Measurements from ENCODE around the gene PLEKHG7.
"Not testable (repeated sequence)": the region's sequence is repeated elsewhere in the genome, so short reads cannot be mapped to it uniquely, and the experiment has no call there.

Gene PLEKHG7

DNA sequence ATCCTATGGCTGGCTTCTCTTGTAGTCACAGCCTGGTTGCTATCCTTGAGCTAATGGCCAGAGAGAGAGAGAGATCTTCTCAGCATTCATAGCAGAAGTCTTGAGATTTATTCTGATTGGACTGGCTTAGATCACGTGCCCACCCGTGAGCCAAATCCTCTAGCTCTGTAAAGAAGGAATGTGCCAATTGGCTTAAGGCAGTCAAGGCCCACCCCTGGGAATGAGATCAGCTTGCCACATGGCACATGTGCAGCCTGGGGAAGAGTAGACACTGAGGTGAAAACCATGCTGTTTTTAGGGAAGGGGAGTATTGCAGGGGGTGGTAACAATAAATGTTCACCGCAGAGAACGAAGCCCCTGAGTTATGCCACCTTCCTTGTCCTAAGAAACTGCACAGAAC is 36.3 kb downstream of the PLEKHG7 start:
- no peaks in the 10 kb centered on the region for H3K36me3 ChIP-seq
- no peaks in the 10 kb centered on the region for H3K9me3 ChIP-seq
- no peaks in the 10 kb centered on the region for H3K27me3 ChIP-seq
- no peak overlapping the region for H3K4me3 ChIP-seq (ENCODE audit: low read depth in 1 of 2, low read length in 1 of 2)
- H3K27ac ChIP-seq = no peak overlapping the region
- TF ChIP-seq, protein P1, sequence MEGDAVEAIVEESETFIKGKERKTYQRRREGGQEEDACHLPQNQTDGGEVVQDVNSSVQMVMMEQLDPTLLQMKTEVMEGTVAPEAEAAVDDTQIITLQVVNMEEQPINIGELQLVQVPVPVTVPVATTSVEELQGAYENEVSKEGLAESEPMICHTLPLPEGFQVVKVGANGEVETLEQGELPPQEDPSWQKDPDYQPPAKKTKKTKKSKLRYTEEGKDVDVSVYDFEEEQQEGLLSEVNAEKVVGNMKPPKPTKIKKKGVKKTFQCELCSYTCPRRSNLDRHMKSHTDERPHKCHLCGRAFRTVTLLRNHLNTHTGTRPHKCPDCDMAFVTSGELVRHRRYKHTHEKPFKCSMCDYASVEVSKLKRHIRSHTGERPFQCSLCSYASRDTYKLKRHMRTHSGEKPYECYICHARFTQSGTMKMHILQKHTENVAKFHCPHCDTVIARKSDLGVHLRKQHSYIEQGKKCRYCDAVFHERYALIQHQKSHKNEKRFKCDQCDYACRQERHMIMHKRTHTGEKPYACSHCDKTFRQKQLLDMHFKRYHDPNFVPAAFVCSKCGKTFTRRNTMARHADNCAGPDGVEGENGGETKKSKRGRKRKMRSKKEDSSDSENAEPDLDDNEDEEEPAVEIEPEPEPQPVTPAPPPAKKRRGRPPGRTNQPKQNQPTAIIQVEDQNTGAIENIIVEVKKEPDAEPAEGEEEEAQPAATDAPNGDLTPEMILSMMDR (IDR thresholded peaks at IDR 0.05) = no peak
- no peaks in the 10 kb centered on the region for H3K4me1 ChIP-seq (ENCODE audit: control insufficient read depth in 1 of 2, insufficient read depth in 1 of 2, low read depth in 1 of 2, low read length in 1 of 2)

- no peak overlapping the region for H3K27ac ChIP-seq
- H3K27me3 ChIP-seq = no peaks in the 10 kb centered on the region
- H3K4me3 ChIP-seq (ENCODE audit: low read depth in 1 of 2, low read length in 1 of 2) = no peak overlapping the region
- no peaks in the 10 kb centered on the region for H3K36me3 ChIP-seq
- H3K9me3 ChIP-seq = no peaks in the 10 kb centered on the region
- TF ChIP-seq, protein P1 (IDR thresholded peaks at IDR 0.05) = no peak
- H3K4me1 ChIP-seq (ENCODE audit: control insufficient read depth in 1 of 2, insufficient read depth in 1 of 2, low read depth in 1 of 2, low read length in 1 of 2) = no peaks in the 10 kb centered on the region
These were observed 37.6 kb downstream of the PLEKHG7 start for GRCh38 chr12:92740411-92740810.

DNA sequence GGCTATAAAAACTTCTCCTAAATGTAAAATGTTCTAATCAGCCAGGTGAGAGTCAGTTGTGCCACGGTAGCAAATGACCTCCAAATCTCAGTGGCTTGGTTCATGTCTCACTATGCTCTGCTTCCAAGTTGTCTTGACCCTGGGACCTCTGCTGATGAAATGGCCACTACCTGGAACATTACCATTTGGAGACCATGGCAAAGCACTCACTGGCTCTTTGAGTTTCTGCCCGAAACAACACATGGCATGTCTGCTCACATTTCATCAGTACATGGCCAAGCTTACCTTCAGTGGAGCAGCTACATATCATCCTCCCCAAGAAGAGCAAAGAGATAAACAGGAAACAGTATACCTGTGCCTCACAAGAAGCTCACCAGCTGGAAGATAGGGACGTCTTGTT is 40.2 kb downstream of the PLEKHG7 start:
- Histone ChIP-seq H3K4me3 (ENCODE audit: low read depth in 1 of 2, low read length in 1 of 2) (no peak overlapping the region), H3K4me1 (ENCODE audit: control insufficient read depth in 1 of 2, insufficient read depth in 1 of 2, low read depth in 1 of 2, low read length in 1 of 2) (no peaks in the 10 kb centered on the region), H3K9me3 (no peaks in the 10 kb centered on the region), H3K27ac (no peak overlapping the region), H3K27me3 (no peaks in the 10 kb centered on the region), H3K36me3 (no peaks in the 10 kb centered on the region)
- TF ChIP-seq, protein P1 (IDR thresholded peaks at IDR 0.05) = no peak

DNA sequence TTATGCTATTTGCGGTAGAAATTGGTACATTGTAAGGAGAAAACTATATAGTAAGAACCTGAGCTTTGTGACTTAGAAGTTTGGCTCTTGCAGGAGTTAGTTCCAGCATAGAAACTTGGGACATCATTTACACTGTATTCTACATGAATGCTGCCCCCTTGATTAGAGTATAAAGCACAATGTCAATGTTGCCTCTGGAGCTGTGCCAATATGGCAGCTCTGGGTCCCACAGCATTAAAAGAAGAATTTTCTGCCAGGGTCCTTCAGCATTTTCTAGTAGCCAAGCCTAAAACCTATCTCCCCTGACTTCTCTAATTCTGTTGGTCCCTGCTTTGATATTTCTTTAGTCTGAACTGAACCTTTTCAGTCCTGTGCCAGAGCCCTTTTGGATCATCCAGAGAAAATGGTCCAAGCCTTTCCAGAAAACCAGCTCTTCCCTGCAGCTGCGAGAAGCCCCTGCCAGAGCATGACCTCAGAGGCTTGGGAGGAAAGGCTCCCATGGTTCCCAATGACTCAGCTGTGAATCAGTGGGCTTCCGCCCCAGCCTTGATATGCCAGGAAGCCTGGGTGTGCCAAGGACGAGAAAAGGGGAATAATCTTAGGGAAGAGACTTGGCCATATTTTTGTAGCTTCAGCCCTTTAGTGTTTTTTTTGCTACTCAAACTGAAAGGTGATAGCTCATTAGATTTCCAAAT is 43.2 kb downstream of the PLEKHG7 start:
- Histone ChIP-seq H3K36me3 (no peaks in the 10 kb centered on the region), H3K4me3 (ENCODE audit: low read depth in 1 of 2, low read length in 1 of 2) (no peak overlapping the region), H3K9me3 (no peaks in the 10 kb centered on the region), H3K27me3 (no peaks in the 10 kb centered on the region), H3K4me1 (ENCODE audit: control insufficient read depth in 1 of 2, insufficient read depth in 1 of 2, low read depth in 1 of 2, low read length in 1 of 2) (no peaks in the 10 kb centered on the region), H3K27ac (no peak overlapping the region)
- TF ChIP-seq, protein P1 (IDR thresholded peaks at IDR 0.05) = no peak

GRCh38 chr12:92747151-92747550 is 44.4 kb downstream of the PLEKHG7 start:
- Histone ChIP-seq H3K4me1 (ENCODE audit: control insufficient read depth in 1 of 2, insufficient read depth in 1 of 2, low read depth in 1 of 2, low read length in 1 of 2) (no peaks in the 10 kb centered on the region), H3K27me3 (no peaks in the 10 kb centered on the region), H3K36me3 (no peaks in the 10 kb centered on the region), H3K9me3 (no peaks in the 10 kb centered on the region), H3K4me3 (ENCODE audit: low read depth in 1 of 2, low read length in 1 of 2) (no peak overlapping the region), H3K27ac (no peak overlapping the region)
- TF ChIP-seq, protein P1 (IDR thresholded peaks at IDR 0.05) = no peak

DNA sequence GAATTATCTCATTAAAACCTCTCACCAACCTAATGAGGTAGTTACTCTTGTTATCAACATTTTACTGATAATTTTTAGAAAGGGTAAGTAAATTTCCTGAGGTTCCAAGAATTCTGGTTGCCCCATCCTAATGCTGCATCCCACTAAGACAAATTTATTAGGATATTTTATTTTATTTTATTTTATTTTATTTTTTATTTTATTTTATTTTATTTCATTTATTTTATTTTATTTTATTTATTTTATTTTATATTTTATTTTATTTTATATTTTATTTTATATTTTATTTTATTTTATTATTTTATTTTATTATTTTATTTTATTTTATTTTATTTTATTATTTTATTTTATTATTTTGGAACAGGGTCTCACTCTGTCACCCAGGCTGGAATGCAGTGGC is 46.9 kb downstream of the PLEKHG7 start:
- not testable (repeated sequence) for H3K27ac ChIP-seq; H3K9me3 ChIP-seq; H3K27me3 ChIP-seq; H3K4me1 ChIP-seq (ENCODE audit: control insufficient read depth in 1 of 2, insufficient read depth in 1 of 2, low read depth in 1 of 2, low read length in 1 of 2); H3K4me3 ChIP-seq (ENCODE audit: low read depth in 1 of 2, low read length in 1 of 2); H3K36me3 ChIP-seq

All from neutrophil (primary cell).